ENCODE data around the gene TPRN.

Gene TPRN

DNA sequence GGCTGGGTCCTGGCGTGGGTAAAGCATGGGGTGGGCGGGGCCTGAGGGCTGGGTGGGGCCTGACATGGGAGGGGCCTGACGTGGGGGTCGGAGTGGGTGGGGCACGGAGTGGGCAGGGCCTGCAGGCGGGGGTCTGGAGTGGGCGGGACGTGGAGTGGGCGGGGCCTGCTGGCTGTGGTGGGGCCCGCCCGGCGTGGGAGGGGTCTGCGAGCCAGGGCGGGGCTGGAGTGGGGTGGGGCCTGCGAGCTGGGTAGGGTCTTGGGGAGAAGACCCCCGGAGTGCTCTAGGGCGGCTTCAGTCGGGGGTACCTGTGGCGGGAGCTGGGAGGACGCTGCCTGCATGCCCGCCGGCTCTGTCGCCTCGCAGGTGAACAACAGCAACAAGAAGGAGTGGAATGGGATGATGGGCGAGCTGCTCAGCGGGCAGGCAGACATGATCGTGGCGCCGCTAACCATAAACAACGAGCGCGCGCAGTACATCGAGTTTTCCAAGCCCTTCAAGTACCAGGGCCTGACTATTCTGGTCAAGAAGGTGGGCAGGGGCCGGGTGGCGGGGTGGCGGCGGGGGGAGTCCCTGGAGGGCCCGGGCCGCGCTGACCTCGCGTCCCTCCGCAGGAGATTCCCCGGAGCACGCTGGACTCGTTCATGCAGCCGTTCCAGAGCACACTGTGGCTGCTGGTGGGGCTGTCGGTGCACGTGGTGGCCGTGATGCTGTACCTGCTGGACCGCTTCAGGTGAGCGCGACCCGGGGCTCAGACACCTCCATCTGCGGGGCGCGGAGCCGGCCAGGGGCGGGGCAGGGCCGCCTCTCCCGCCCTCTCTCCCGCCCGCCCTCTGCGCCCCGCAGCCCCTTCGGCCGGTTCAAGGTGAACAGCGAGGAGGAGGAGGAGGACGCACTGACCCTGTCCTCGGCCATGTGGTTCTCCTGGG, 38.7 kb downstream of the TPRN start:
- no peak for DNase-seq (ENCODE audit: low spot score)

GRCh38 chr9:137160716-137161557, 39.6 kb downstream of the TPRN start:
- no peak for DNase-seq (ENCODE audit: low spot score)

GRCh38 chr9:137160054-137160425, 40.5 kb downstream of the TPRN start:
- no peak for DNase-seq (ENCODE audit: low spot score)

DNA sequence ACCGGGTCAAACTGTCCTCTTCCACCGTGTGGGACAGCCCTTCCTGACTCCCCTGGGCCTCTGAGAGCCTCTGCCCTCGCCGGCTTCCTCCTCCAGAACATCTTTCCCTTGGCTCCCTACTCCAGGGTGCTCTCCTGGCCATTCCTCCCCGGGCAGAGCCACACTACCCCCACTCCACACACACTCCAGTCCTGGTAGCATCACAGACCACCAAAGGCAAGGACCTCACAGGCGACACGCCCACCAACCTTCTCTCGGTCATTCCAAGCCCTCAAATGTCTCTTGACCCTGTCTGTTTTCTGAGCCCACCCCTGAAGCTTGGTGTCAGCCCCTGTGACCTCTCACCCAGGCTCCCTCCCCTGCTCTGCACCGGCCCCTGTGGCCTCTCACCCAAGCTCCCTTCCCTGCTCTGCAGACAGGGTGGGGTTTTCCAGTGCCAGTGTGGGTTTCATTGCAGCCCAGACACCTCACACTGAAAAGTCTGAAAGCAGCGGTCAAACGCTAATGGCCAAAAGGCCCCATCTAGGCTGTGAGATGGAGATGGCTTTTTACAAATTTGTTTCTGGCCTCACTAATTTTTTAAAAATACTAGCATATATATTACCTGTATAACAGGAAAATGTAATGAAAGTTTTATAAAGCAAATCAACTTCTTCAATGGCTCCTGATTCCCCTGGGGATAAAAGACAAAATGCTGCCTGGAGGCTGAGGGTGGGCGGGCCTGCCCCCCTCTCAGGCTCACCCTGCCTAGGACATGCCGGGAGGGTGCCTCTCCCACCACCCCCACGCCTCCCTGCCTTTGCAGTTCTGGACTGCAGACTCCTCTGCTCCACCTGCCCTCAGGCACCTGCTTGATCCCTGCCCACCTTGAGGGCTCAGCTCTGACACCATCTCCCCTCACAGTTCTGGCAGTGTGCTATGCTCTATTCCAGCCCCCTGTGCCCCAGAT, 41.2 kb downstream of the TPRN start:
- no peak for DNase-seq (ENCODE audit: low spot score)

- no peak for DNase-seq (ENCODE audit: low spot score)
These were observed 41.9 kb downstream of the TPRN start for GRCh38 chr9:137158625-137159024.

DNA sequence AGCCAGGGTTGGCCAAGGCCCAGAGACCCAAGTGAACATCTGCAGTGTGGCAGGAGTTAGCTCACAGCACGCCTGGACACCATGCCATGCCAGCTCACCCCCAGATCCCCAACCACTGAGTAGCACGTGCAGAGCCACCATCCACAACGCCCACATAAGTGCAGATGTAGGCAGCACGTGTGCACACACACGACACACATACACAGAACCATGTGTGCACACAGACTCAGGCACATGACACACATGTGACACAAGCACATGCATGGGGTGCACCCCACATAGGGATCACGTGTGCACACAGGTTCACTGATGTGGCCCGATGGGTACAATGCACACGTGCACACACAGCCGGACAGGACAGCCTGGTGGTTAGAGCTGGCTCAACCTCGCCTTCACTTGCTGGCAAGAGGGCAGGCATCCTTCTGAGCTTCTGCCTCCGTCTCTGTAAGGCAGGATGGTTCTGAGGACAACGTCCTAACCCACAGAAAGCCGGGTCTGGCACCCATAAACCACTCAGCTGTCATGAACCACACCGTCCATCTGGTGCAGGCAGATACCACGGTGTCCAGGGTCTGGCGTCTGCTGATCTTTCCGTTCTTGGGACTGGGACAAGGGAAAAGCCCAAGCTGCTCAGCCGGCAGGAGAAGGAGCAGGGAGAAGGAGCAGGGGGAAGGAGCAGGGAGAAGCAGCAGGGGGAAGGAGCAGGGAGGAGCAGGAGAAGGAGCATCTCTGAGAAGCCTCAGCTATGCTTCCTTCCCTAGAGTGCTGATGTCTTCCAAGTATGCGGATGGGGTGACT, 42.7 kb downstream of the TPRN start:
- no peak for DNase-seq (ENCODE audit: low spot score)

- peak; percentile 61 for DNase-seq (ENCODE audit: low spot score)
These were observed 43.8 kb downstream of the TPRN start for GRCh38 chr9:137156567-137157375.

- no peak for DNase-seq (ENCODE audit: low spot score)
These were observed 47.6 kb downstream of the TPRN start for GRCh38 chr9:137152844-137153405.

- DNase-seq (ENCODE audit: low spot score): peak; percentile 78
These were observed 49.7 kb downstream of the TPRN start for GRCh38 chr9:137150617-137151457.

GRCh38 chr9:137149942-137150616, 50.5 kb downstream of the TPRN start:
- peak; percentile 61 for DNase-seq (ENCODE audit: low spot score)

DNA sequence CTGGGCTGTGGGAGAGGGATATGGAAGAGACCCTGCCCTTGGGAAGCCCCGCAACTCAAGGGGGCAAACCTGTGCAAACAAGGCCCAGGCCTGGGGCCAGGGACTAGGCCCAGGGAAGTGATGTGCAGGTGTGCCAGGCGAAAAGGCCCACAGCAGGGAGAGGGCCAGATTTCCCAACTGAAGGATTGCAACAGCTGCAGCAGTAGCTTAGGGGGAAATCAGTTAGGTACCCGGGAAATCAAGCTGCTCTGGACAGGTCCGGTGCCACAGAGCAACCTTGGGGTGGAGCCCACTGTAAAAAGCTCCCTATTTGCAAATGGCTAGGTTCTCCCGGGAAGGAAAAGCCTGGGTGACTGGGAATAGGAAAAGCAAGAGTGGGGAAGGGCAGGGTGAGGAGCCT, 51.2 kb downstream of the TPRN start:
- DNase-seq (ENCODE audit: low spot score): no peak

DNA sequence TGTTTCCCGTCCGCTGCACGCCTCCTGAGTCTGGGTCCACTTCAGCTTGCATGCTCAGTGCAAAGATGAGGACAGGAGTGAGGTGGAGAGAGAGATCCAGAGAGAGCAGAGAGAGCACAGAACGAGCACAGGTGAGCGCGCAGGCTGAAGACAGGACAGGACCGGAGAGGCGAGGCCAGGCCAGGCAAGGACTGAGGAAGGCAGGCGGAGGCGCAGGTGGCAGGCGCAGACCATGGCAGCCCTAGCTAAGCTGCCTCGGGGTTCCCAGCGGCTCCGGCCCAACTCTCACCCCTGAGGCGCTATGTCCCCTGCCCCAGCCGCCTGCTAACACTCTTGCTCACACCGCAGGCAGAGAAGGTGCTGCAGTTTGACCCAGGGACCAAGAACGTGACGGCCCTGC, 51.9 kb downstream of the TPRN start:
- no peak for DNase-seq (ENCODE audit: low spot score)

- DNase-seq (ENCODE audit: low spot score): no peak
These were observed 52.3 kb downstream of the TPRN start for GRCh38 chr9:137148242-137148641.

- no peak for DNase-seq (ENCODE audit: low spot score)
These were observed 52.8 kb downstream of the TPRN start for GRCh38 chr9:137147793-137148160.

DNA sequence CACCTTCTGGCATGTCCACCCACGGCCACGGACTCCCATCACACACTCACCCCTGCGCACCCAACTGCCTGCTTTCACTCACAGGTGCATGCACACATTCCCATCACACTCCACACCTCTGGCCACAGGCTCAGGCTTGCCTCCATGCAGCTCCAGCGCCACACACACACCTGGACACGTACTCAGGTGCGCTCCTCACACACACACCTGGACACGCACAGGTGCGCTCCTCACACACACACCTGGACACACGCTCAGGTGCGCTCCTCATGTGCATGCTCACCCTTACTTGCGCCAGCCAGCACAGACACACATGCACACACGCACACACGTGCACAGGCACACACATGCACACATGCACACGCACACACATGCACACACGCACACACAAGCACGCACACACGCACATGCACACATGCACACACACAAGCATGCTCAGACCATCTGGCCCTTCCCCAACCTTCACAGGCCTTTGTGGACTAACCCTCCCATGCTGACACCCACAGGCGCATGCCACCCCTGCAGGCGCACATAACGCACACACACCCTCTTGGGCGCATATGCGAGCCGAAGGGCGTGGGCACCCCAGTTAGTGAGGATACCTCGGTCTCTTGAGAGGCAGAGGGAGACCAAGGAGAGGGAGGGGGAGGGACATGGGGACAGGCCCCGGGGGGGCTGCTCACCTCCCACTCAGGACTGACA, 53.3 kb downstream of the TPRN start:
- no peak for DNase-seq (ENCODE audit: low spot score)

DNA sequence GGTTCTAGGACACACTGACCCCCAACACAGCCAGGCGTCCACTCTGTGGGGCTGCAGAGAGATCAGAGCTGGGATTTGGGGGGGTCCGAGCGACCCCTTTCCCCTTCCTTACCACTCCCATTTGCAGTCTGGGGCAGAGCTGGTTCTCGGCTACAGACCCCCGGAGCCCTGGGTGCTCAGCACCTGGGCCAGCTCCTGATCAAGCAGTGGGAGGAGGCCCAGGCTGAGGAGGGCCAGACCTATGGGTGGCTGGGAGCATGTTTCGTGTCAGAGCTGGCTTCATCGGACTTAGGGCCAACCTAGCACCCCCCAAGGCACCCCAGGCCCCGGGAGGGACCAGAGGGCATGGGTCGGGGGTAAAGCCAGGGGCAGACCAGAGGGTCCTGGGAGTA, 54.0 kb downstream of the TPRN start:
- no peak for DNase-seq (ENCODE audit: low spot score)

GRCh38 chr9:137145731-137146526, 54.6 kb downstream of the TPRN start:
- no peak for DNase-seq (ENCODE audit: low spot score)

Data from activated CD4-positive, alpha-beta T cell treated with anti-CD3 and anti-CD28 coated beads, Interleukin-2, Interleukin-4, amounts not matched to agents 100 ng/mL and 50 ng/mL, durations not matched to agents 16 hours and 8 hours (primary cell).